Activated T-helper 17 cell treated with anti-CD3 and anti-CD28 coated beads, Interleukin-2, amount 50 U/mL, for 72 hours (primary cell): Measurements from ENCODE around the gene GCC1. TPM values are rescaled to one million over a fixed set of nuclear protein-coding genes. Genes with fewer than 3 reads are reported as not detected.

Experiments
- ATAC-seq: fragments of 150-1000 bp; cut with Tn5 transposase; replicated peaks from 2 replicates; pipeline ENCODE4 v1.10.0; 2021; ENCODE audit warnings: mild to moderate bottlenecking, moderate library complexity
- H3K27ac Mint-ChIP-seq: one replicate; pipeline ENCODE4 v1.8.0; 2022; ENCODE audit warnings: mixed read lengths
- H3K27me3 Mint-ChIP-seq: one replicate; pipeline ENCODE4 v1.8.0; 2022; ENCODE audit warnings: mixed read lengths
- H3K36me3 Mint-ChIP-seq: one replicate; pipeline ENCODE4 v1.8.0; 2022; ENCODE audit warnings: low read depth, mild to moderate bottlenecking, mixed read lengths
- H3K4me1 Mint-ChIP-seq: one replicate; pipeline ENCODE4 v1.8.0; 2022; ENCODE audit warnings: mixed read lengths
- H3K4me3 Mint-ChIP-seq: one replicate; pipeline ENCODE4 v1.8.0; 2022; ENCODE audit warnings: mild to moderate bottlenecking, mixed read lengths
- H3K9me3 Mint-ChIP-seq: one replicate; pipeline ENCODE4 v1.8.0; 2022; ENCODE audit warnings: mixed read lengths
- total RNA-seq, 2 donors: library from RNA; stranded (reverse); gene quantifications; one replicate each; pipeline ENCODE4 v1.2.3, GENCODE V29; 2022

The GCC1 gene
- total RNA-seq, 2 donors from 2014 or later, result 13.2 to 18.1 TPM

DNA sequence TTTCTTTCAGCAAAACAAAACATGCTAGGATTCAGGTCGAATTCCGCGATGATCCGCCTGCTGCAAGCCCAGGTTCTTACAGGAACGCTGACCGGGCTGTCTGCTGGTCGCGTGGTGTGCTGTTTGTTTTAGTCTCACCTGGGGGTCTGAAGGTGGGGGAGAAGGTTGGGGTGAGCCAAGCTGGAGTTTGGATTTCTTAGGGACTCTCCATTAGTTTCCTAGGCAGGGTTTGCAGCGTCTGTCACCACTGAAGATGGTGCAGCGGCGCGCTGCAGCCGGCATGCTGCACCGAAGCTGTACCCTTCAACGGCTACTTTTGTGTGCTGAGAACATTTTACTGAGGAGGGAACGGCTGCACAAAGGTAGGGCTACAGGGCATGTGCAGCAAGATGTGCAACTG lies 48.7 kb downstream of the GCC1 start:
- Mint-ChIP-seq H3K27me3 (peaks cover 36% of the 10 kb centered on the region), H3K4me1 (no peaks in the 10 kb centered on the region), H3K36me3 (no peaks in the 10 kb centered on the region), H3K4me3 (no peak overlapping the region), H3K27ac (no peak overlapping the region), H3K9me3 (peaks cover 8% of the 10 kb centered on the region)
- ATAC-seq, result no peak

DNA sequence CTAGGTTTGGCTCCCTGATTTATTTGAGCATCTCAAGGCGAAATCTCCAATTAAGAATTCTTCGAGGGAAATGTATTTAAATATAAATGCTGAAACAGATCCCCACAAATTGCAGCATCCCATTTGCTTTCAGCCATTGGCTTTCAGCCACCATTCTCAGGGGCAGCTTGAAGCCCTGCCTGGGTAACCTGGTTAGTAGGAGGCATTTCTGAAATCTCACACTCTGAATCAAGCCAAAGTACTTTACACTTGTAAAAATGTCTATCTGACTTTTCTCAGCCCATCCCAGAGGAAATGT lies 49.1 kb downstream of the GCC1 start:
- Mint-ChIP-seq H3K27me3 (peaks cover 32% of the 10 kb centered on the region), H3K4me3 (no peak overlapping the region), H3K27ac (no peak overlapping the region), H3K9me3 (peaks cover 4% of the 10 kb centered on the region), H3K4me1 (no peaks in the 10 kb centered on the region), H3K36me3 (no peaks in the 10 kb centered on the region)
- no peak for ATAC-seq

DNA sequence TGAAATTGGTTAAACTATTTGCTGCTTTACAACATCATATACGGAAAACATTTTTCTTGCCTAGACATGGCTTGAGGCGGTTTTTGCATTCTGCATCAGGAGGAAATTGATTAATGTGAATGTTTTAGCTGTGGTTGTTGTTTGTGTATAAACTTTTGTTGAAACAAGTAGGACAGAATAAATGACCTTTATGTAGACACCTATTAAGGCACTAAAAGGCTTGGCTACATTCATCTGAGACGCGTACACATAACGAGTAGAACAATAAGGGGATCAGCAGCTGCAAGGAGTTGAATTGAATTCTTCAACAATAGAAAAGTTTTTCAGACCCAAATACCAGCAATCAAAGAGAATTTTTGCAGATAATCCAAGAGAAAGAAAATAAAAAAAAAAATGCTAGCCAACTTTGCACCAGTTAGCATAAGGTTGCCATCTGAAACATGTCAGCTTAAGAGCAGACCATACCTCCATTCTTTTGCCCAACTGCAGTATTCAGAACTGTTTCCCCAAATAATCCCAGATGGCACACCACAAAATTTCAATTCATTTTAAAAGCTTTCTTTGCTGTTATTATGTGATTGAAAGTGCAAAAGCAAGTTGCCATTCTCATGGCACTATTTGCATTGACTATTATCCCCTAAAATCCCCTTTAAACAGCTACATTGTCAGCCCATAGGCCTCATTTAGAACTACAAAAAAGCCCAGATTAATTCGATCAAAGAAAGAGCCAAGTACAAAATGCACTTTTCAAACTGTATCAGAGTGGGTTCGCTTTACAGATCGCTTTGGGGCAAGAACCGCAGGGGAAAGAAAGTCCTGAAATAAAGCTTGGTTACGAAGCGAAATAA lies 49.6 kb downstream of the GCC1 start:
- Mint-ChIP-seq H3K36me3 (no peaks in the 10 kb centered on the region), H3K4me1 (no peaks in the 10 kb centered on the region), H3K27me3 (peaks cover 29% of the 10 kb centered on the region), H3K9me3 (peaks cover 3% of the 10 kb centered on the region), H3K27ac (no peak overlapping the region), H3K4me3 (no peak overlapping the region)
- ATAC-seq, result no peak

DNA sequence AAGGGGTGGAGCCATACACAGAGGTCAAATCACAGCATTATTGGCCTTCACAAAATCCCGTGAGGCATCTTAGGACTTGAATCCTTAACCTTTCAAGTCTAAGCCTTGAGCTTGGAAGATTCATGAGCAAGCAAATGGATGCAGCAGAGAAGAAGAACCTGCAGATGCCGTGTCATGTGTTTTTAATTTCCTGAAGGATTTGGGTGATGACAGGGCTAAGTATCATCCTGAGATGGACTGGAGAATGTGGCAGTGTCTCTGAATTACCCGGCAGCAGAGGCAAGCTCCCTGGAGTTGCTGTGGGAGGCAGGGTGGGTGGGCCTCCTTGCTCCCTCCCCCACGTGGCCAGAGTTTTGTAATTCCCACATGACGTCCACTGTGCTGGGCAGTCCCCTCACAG lies 50.8 kb downstream of the GCC1 start:
- peaks cover 23% of the 10 kb centered on the region for H3K27me3 Mint-ChIP-seq
- ATAC-seq, result no peak
- peaks cover 3% of the 10 kb centered on the region for H3K9me3 Mint-ChIP-seq
- H3K36me3 Mint-ChIP-seq, result no peaks in the 10 kb centered on the region
- H3K27ac Mint-ChIP-seq, result no peak overlapping the region
- H3K4me1 Mint-ChIP-seq, result no peaks in the 10 kb centered on the region
- no peak overlapping the region for H3K4me3 Mint-ChIP-seq

DNA sequence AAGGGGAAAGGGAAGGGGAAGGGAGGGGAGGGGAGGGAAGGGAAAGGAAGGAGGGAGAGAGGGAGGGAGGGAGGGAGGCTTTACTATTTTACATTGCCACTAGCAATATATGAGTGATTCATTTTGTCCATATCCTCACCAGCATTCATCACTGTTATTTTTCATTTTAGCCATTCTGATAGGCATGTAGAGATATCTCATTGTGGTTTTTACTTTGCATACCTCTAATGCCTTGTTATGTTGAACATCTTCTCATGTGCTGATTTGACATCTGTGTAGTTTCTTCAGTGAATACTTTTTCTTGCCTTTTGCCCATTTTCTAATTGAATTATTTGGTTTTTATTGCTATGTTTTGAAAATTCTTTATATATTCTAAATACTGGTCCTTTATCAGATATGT lies 52.7 kb downstream of the GCC1 start:
- H3K27ac Mint-ChIP-seq, result no peak overlapping the region
- no peaks in the 10 kb centered on the region for H3K4me1 Mint-ChIP-seq
- H3K36me3 Mint-ChIP-seq, result no peaks in the 10 kb centered on the region
- peaks cover 8% of the 10 kb centered on the region for H3K9me3 Mint-ChIP-seq
- ATAC-seq, result no peak
- no peak overlapping the region for H3K4me3 Mint-ChIP-seq
- H3K27me3 Mint-ChIP-seq, result peaks cover 28% of the 10 kb centered on the region

DNA sequence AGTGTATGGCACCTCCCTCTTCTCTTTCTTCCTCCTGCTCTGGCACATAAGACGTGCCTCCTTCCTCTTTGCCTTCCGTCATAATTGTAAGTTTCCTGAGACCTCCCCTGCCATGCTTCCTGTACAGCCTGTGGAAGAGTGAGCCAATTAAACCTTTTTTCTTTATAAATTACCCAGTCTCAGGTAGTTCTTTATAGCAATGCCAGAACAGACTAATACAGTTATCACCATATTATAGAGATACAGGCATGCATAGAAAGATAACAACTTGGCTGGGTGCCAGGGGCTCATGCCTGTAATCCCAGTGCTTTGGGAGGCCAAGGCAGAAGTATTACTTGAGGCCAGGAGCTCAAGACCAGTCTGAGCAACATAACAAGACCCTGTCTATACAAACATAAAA lies 53.2 kb downstream of the GCC1 start:
- H3K9me3 Mint-ChIP-seq, result peaks cover 8% of the 10 kb centered on the region
- no peaks in the 10 kb centered on the region for H3K36me3 Mint-ChIP-seq
- H3K4me3 Mint-ChIP-seq, result no peak overlapping the region
- ATAC-seq, result no peak
- H3K4me1 Mint-ChIP-seq, result no peaks in the 10 kb centered on the region
- peaks cover 26% of the 10 kb centered on the region for H3K27me3 Mint-ChIP-seq
- H3K27ac Mint-ChIP-seq, result no peak overlapping the region

Other genes starting within 250 kb of the GCC1 start
- 10 to 100 TPM; 34.8 to 37.1 TPM for gene ZNF800, start 192.9 kb downstream of the GCC1 start, total RNA-seq
- 10 to 100 TPM; 87.6 to 98.9 TPM for gene ARF5, start 2.8 kb upstream of the GCC1 start, total RNA-seq
- 1 to 10 TPM in 1 of 2 donors, under 1 TPM in 1; 0.87 to 2.0 TPM for gene FSCN3, start 8.1 kb upstream of the GCC1 start, total RNA-seq
- not detected for gene PAX4, start 32.5 kb upstream of the GCC1 start, total RNA-seq
- gene SND1, start 66.6 kb upstream of the GCC1 start, total RNA-seq, result 100 to 1,000 TPM; 246 to 256 TPM